GM19467 (cell line): ENCODE measurements around the gene BPIFA1.

Experiments
- ATAC-seq: cut with Tn5 transposase; IDR thresholded peaks from one replicate; pipeline ENCODE4 v1.9.1; 2021; ENCODE audit warnings: mild to moderate bottlenecking, moderate library complexity; ENCODE audit not compliant: unreplicated experiment

Gene BPIFA1

GRCh38 chr20:33277471-33278441 lies 42.0 kb downstream of the BPIFA1 start:
- ATAC-seq = no peak

GRCh38 chr20:33278700-33279099 lies 42.9 kb downstream of the BPIFA1 start:
- ATAC-seq = no peak

GRCh38 chr20:33279261-33279910 lies 43.6 kb downstream of the BPIFA1 start:
- no peak for ATAC-seq

GRCh38 chr20:33280000-33280680 lies 44.3 kb downstream of the BPIFA1 start:
- no peak for ATAC-seq

DNA sequence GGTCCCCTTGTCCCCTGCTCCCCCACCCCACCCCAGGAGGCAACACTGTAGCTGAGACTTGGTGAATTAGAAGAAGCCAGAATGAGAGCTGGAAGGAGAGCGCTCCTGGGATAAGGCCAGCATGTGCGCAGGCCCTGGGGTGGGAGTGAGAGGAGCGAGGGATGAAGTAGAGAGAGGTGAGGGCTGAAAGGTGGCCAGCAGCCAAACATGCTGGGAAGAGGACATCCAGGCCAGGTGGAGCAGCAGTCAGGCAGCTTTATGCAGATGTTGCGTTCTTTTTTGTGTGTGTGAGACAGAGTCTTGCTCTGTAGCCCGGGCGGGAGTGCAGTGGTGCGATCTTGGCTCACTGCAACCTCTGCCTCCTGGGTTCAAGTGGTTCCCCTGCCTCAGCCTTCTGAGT lies 45.0 kb downstream of the BPIFA1 start:
- ATAC-seq = no peak

GRCh38 chr20:33281550-33282146 lies 45.9 kb downstream of the BPIFA1 start:
- no peak for ATAC-seq

- no peak for ATAC-seq
Measured at GRCh38 chr20:33282196-33282934, 46.6 kb downstream of the BPIFA1 start.

DNA sequence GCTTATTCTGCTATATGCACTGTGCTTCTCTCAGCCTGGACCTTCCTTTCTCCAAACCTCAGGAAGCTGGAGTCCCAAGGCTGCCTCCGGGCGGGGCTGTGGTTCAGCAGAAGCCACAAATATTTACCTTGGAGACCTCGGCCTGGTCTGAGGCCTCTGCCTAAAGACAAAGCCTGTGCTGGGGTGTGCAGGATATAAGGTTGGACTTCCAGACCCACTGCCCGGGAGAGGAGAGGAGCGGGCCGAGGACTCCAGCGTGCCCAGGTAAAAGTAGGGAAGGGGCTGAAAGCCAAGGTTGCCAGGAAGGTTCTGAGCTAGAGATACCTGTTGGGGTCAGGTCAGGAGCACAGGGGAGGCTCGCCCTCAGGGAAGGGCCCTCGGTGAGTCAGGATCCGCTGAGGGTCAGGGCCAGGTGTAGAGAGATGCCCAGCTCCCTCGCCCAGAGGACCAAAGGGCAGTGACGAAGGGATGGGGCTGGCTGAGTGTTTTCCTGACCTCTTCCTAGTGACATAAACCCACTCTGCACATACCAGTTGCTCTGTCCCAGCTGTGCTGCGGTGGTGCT lies 47.3 kb downstream of the BPIFA1 start, which contains the start of gene BPIFB1:
Gene BPIFB1 (plus strand): TSS at position 224 of the 565 bp plus-strand sequence. CDS start 2,860 bp downstream, outside the sequence.
- no peak for ATAC-seq

DNA sequence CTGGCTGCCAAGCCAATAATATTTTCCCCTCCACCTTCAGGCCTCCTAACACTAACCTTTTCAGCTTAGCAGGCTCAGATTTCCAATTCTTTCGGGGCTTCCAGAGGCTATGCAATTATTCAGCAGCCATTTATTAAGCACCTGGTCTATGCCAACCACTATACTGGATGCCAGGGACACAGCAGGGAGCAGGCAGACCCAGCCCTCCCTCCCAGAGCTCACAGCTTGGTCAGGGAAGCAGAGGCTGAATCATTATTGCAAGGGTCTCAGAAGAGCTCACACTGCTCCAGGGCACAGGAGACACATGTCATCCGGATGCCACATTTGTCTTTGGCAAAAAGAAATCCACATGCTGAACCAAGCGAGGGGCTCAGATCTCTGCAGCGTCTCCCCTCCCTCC lies 48.5 kb downstream of the BPIFA1 start:
- ATAC-seq = no peak

DNA sequence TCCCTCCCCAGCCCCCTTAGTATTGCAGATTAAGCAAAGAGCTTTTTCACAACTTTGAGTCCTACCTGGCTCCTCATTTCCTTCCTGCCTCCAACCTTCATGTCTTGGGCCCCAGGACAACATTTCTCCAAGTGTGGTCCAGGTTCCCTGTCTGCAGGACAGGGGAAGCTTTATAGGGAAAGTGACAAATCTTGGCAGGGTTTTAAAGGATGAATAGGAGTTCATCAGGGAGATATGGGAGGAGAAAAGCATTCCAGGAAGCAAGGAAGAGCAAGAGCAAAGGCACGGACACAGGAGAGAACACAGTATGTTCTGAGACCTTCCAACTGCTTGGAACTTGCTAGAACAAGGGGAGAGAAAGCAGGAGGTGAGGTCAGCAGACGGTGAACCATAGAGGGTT lies 49.1 kb downstream of the BPIFA1 start:
- no peak for ATAC-seq

DNA sequence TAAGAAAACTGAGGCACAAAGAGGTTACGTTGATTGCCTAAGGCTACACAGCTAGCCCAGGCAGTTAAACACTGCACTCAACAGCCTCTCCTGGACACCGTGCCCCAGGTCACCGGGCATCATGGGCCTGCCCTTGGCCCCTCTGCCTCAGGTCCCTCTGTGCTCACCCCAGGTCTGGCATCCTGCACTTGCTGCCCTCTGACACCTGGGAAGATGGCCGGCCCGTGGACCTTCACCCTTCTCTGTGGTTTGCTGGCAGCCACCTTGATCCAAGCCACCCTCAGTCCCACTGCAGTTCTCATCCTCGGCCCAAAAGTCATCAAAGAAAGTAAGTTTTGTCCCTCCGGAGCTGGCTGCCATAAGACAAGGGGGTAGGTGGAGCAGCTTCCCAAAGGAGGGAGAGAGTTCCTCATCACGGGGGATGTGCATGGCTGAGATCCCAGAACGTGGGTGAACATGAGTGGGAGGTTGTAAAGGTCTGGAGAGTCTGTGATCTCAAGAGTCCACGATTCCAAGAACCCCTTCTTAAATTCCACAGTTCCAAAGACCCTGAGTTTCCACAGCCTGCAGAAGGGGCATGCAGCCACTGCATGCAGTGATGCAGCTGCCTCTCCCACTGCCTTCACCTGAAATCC lies 50.2 kb downstream of the BPIFA1 start:
- no peak for ATAC-seq

- no peak for ATAC-seq
Measured at GRCh38 chr20:33287884-33288283, 52.1 kb downstream of the BPIFA1 start.

- no peak for ATAC-seq
Measured at GRCh38 chr20:33290852-33291251, 55.1 kb downstream of the BPIFA1 start.

- no peak for ATAC-seq
Measured at GRCh38 chr20:33291416-33291815, 55.6 kb downstream of the BPIFA1 start.

DNA sequence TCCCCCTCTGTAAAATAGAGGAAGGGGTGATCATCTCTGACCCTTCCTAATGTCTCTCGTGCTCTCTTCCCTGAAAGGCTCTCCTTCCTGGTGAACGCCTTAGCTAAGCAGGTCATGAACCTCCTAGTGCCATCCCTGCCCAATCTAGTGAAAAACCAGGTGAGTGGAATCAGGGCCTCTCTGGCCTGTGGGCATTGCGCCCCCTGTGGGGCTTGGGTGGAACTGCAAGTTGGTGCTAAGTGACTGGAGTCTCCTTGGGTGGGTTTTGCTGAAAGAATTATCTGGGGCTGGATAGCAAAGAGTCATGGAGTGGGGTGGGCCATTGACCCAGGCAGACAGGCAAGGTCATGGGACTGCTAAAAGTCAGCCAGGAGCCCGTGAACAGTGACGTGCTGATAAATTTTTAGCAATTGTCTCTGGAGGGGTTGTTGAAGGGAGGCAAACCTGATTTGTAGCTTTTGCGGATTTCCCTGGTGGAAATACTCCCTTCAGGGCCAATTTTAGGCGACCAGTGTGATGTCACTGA lies 56.1 kb downstream of the BPIFA1 start:
- ATAC-seq = no peak
